ENCODE data around the gene PRPF40B.

DNA sequence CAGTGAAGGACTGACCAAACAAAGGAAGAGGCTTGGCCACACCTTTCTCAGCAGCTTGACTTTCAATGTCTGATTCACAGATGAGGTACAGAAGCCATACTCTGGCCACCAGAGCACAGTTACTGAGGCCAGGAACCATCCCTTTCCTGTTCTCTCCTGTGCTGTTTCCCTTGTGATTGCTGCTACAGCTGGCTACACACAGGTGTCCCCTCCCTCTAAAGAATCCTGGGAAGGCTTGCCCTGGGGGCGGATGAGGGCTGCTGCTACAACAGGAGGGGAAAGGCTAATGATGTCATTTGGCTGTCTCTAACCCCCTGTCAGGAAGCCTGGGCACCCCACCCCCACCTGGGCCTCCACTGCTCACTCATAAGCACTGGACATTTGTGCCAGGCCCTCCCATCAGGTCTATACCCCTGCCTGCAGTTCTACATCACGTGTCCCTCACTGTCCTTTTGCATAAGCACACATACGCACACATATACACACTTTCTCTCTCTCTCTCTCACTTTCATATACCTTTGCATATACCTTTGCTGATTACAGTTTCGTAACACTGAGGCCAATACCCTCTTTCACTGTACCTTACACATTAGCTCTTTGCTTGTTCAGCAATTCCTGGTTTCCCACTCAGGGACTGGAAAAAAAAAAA lies 41.4 kb downstream of the PRPF40B start:
- no peak for TF ChIP-seq POLR2A (IDR thresholded peaks at IDR 0.05; ENCODE audit: low read length)
- no peak for TF ChIP-seq GATA1 (IDR thresholded peaks at IDR 0.05; ENCODE audit: low read depth, low read length)
